ENCODE data around the gene ABI3BP.

The ABI3BP gene

GRCh38 chr3:100811779-100812507, 181.3 kb downstream of the ABI3BP start:
- DNase-seq, result no peak

GRCh38 chr3:100810671-100811070, 182.6 kb downstream of the ABI3BP start:
- no peak for DNase-seq

GRCh38 chr3:100804631-100805030, 188.6 kb downstream of the ABI3BP start:
- DNase-seq, result no peak

- DNase-seq, result no peak
Observed at GRCh38 chr3:100803711-100804110, 189.5 kb downstream of the ABI3BP start.

GRCh38 chr3:100802126-100802525, 191.1 kb downstream of the ABI3BP start:
- DNase-seq, result no peak

GRCh38 chr3:100798012-100798411, 195.2 kb downstream of the ABI3BP start:
- no peak for DNase-seq

- no peak for DNase-seq
Observed at GRCh38 chr3:100796556-100796955, 196.7 kb downstream of the ABI3BP start.

- DNase-seq, result no peak
Observed at GRCh38 chr3:100789579-100789978, 203.6 kb downstream of the ABI3BP start.

- DNase-seq, result no peak
Observed at GRCh38 chr3:100783619-100784018, 209.6 kb downstream of the ABI3BP start.

GRCh38 chr3:100782906-100783305, 210.3 kb downstream of the ABI3BP start:
- DNase-seq, result no peak

- no peak for DNase-seq
Observed at GRCh38 chr3:100782348-100782747, 210.9 kb downstream of the ABI3BP start.

GRCh38 chr3:100781301-100781700, 211.9 kb downstream of the ABI3BP start:
- DNase-seq, result no peak

GRCh38 chr3:100780071-100780622, 213.1 kb downstream of the ABI3BP start:
- no peak for DNase-seq

- no peak for DNase-seq
Observed at GRCh38 chr3:100779480-100779879, 213.7 kb downstream of the ABI3BP start.

- no peak for DNase-seq
Observed at GRCh38 chr3:100777271-100777670, 215.9 kb downstream of the ABI3BP start.

- no peak for DNase-seq
Observed at GRCh38 chr3:100776746-100777145, 216.5 kb downstream of the ABI3BP start.

- no peak for DNase-seq
Observed at GRCh38 chr3:100776097-100776729, 217.0 kb downstream of the ABI3BP start.

- no peak for DNase-seq
Observed at GRCh38 chr3:100775669-100776068, 217.6 kb downstream of the ABI3BP start.

- no peak for DNase-seq
Observed at GRCh38 chr3:100775226-100775625, 218.0 kb downstream of the ABI3BP start.

GRCh38 chr3:100769693-100770092, 223.5 kb downstream of the ABI3BP start:
- DNase-seq, result no peak

- no peak for DNase-seq
Observed at GRCh38 chr3:100766069-100766468, 227.2 kb downstream of the ABI3BP start.

- DNase-seq, result no peak
Observed at GRCh38 chr3:100765437-100765975, 227.7 kb downstream of the ABI3BP start.

GRCh38 chr3:100761951-100762350, 231.3 kb downstream of the ABI3BP start:
- no peak for DNase-seq

Data from NK-92 treated with Interleukin-12 subunit alpha and Interleukin-12 subunit beta, amount 100 ng/mL, for 24 hours (cell line).